H9 (cell line): ENCODE measurements around the gene MAP3K9. TPM values are rescaled to one million over a fixed set of nuclear protein-coding genes. Genes with fewer than 3 reads are reported as not detected.

ENCODE experiments used
- DNase-seq: peaks from one replicate; pipeline ENCODE4 v3.0.0-alpha.2; 2017
- H2AFZ ChIP-seq: one replicate; pipeline ENCODE4 v1.6.1; 2013; ENCODE audit warnings: mild to moderate bottlenecking, low read length, control low read depth, moderate library complexity
- H2AK5ac ChIP-seq: 2 replicates; pipeline ENCODE4 v1.6.1; 2013; ENCODE audit warnings: low read length, control low read depth, mixed read lengths; ENCODE audit not compliant: insufficient read length
- H2BK120ac ChIP-seq: one replicate; pipeline ENCODE4 v1.6.1; 2013; ENCODE audit warnings: low read depth, mild to moderate bottlenecking, low read length, control low read depth, inconsistent platforms; ENCODE audit not compliant: poor library complexity, severe bottlenecking
- H2BK12ac ChIP-seq: 2 replicates; pipeline ENCODE4 v1.6.1; 2013; ENCODE audit warnings: low read length, control low read depth, mixed read lengths, low read depth; ENCODE audit not compliant: insufficient read length
- H2BK15ac ChIP-seq: 2 replicates; pipeline ENCODE4 v1.6.1; 2013; ENCODE audit warnings: low read depth, low read length, control low read depth
- H2BK20ac ChIP-seq: one replicate; pipeline ENCODE4 v1.6.1; 2013; ENCODE audit warnings: low read depth, mild to moderate bottlenecking, low read length, control low read depth, inconsistent platforms; ENCODE audit not compliant: poor library complexity, severe bottlenecking
- H2BK5ac ChIP-seq: 2 replicates; pipeline ENCODE4 v1.6.1; 2013; ENCODE audit warnings: low read length, control low read depth, mixed read lengths; ENCODE audit not compliant: insufficient read length
- H3K14ac ChIP-seq: 2 replicates; pipeline ENCODE4 v1.6.1; 2013; ENCODE audit warnings: low read length, control low read depth; ENCODE audit not compliant: insufficient read depth
- H3K18ac ChIP-seq: 2 replicates; pipeline ENCODE4 v1.6.1; 2013; ENCODE audit warnings: low read depth, mild to moderate bottlenecking, mixed read lengths, low read length, control low read depth; ENCODE audit not compliant: insufficient read length
- H3K23ac ChIP-seq: 2 replicates; pipeline ENCODE4 v1.6.1; 2013; ENCODE audit warnings: low read length, control low read depth, mixed read lengths, low read depth; ENCODE audit not compliant: insufficient read length
- H3K23me2 ChIP-seq: 2 replicates; pipeline ENCODE4 v1.6.1; 2013; ENCODE audit warnings: low read depth, mild to moderate bottlenecking, mixed read lengths, low read length, control low read depth; ENCODE audit not compliant: insufficient read length, poor library complexity, severe bottlenecking
- H3K27ac ChIP-seq: 2 replicates; pipeline ENCODE4 v1.5.1; 2013; ENCODE audit warnings: low read length, control low read depth, mixed read lengths, low read depth; ENCODE audit not compliant: insufficient read length
- H3K27me3 ChIP-seq: 2 replicates; pipeline ENCODE4 v1.6.1; 2013; ENCODE audit warnings: low read length, control low read depth, inconsistent platforms; ENCODE audit not compliant: insufficient read depth
- H3K4ac ChIP-seq: 2 replicates; pipeline ENCODE4 v1.6.1; 2013; ENCODE audit warnings: low read depth, mild to moderate bottlenecking, control low read depth, inconsistent platforms, low read length, moderate library complexity
- H3K4me1 ChIP-seq: 2 replicates; pipeline ENCODE4 v1.6.1; 2013; ENCODE audit warnings: low read length, control low read depth, inconsistent platforms; ENCODE audit not compliant: insufficient read depth
- H3K4me2 ChIP-seq: 2 replicates; pipeline ENCODE4 v1.6.1; 2013; ENCODE audit warnings: low read length, control low read depth, mixed read lengths; ENCODE audit not compliant: insufficient read length, insufficient read depth
- H3K56ac ChIP-seq: 2 replicates; pipeline ENCODE4 v1.6.1; 2013; ENCODE audit warnings: low read depth, mild to moderate bottlenecking, mixed read lengths, low read length, control low read depth; ENCODE audit not compliant: insufficient read length
- H3K79me1 ChIP-seq: 2 replicates; pipeline ENCODE4 v1.6.1; 2013; ENCODE audit warnings: low read depth, mild to moderate bottlenecking, moderate library complexity, low read length, control low read depth, inconsistent platforms; ENCODE audit not compliant: insufficient read depth, poor library complexity, severe bottlenecking
- H3K79me2 ChIP-seq: 2 replicates; pipeline ENCODE4 v1.6.1; 2013; ENCODE audit warnings: low read length, control low read depth, inconsistent platforms; ENCODE audit not compliant: insufficient read depth
- H3K9ac ChIP-seq: 2 replicates; pipeline ENCODE4 v1.6.1; 2013; ENCODE audit warnings: low read length, control low read depth, mixed read lengths; ENCODE audit not compliant: insufficient read length; ENCODE audit errors: extremely low read depth
- H3K9me3 ChIP-seq: one replicate; pipeline ENCODE4 v1.6.1; 2013; ENCODE audit warnings: low read depth, low read length, inconsistent platforms; ENCODE audit not compliant: control insufficient read depth
- H3T11ph ChIP-seq: one replicate; pipeline ENCODE4 v1.6.1; 2013; ENCODE audit warnings: mild to moderate bottlenecking, low read length, control low read depth, inconsistent platforms
- H4K20me1 ChIP-seq: one replicate; pipeline ENCODE4 v1.6.1; 2013; ENCODE audit not compliant: control insufficient read depth, insufficient read length, insufficient read depth
- H4K5ac ChIP-seq: 2 replicates; pipeline ENCODE4 v1.6.1; 2013; ENCODE audit warnings: low read depth, mild to moderate bottlenecking, mixed read lengths, low read length, control low read depth; ENCODE audit not compliant: insufficient read length
- H4K8ac ChIP-seq: replicated peaks from 2 replicates; pipeline ENCODE4 v1.6.1; 2013; ENCODE audit warnings: low read length, control low read depth, mixed read lengths, low read depth; ENCODE audit not compliant: insufficient read length
- H4K91ac ChIP-seq: 2 replicates; pipeline ENCODE4 v1.6.1; 2013; ENCODE audit warnings: low read depth, mild to moderate bottlenecking, moderate library complexity, mixed read lengths, low read length, control low read depth; ENCODE audit not compliant: insufficient read length
- H3K27ac Mint-ChIP-seq, 3 experiments: 2 replicates in 2 of 3; 3 replicates in 1 of 3; pipeline ENCODE4 v1.8.0; 2020 to 2021; ENCODE audit warnings: mixed read lengths in 3 of 3, mild to moderate bottlenecking in 1 of 3, moderate library complexity in 1 of 3
- H3K27me3 Mint-ChIP-seq: 2 replicates; pipeline ENCODE4 v1.8.0; 2021; ENCODE audit warnings: low read depth, mild to moderate bottlenecking, moderate library complexity, mixed read lengths
- H3K36me3 Mint-ChIP-seq, 3 experiments: 2 replicates in 2 of 3; 3 replicates in 1 of 3; pipeline ENCODE4 v1.8.0; 2020 to 2021; ENCODE audit warnings: low read depth in 3 of 3, mixed read lengths in 3 of 3; ENCODE audit not compliant: insufficient read depth in 1 of 3
- H3K4me1 Mint-ChIP-seq, 2 experiments: 2 replicates each; pipeline ENCODE4 v1.8.0; 2020; ENCODE audit warnings: mixed read lengths in 2 of 2
- H3K4me3 Mint-ChIP-seq, 2 experiments: 2 replicates in 1 of 2; 3 replicates in 1 of 2; pipeline ENCODE4 v1.8.0; 2020 to 2021; ENCODE audit warnings: mild to moderate bottlenecking in 2 of 2, mixed read lengths in 2 of 2, moderate library complexity in 1 of 2
- H3K9me3 Mint-ChIP-seq, 2 experiments: 2 replicates in 1 of 2; 3 replicates in 1 of 2; pipeline ENCODE4 v1.8.0; 2020; ENCODE audit warnings: mild to moderate bottlenecking in 2 of 2, mixed read lengths in 2 of 2, moderate library complexity in 1 of 2
- CTCF ChIP-seq: fragments of 200-600 bp; sonication (generic); conservative IDR thresholded peaks from 3 replicates; pipeline ENCODE4 v1.8.0; 2021; ENCODE audit warnings: antibody characterized with exemption, mild to moderate bottlenecking
- WGBS: extraction: QIAGEN DNeasy Blood & Tissue Kit; methylation state at CpG from one replicate; pipeline ENCODE4 v1.1.7; 2013; ENCODE audit warnings: missing lambda C conversion rate, low lambda C conversion rate, mixed read lengths; ENCODE audit not compliant: insufficient read length; ENCODE audit errors: extremely low coverage; 5-methylcytosine and 5-hydroxymethylcytosine counted together
- total RNA-seq: library from RNA; stranded (reverse); gene quantifications from 2 replicates; pipeline ENCODE4 v1.2.1, GENCODE V29; 2021

Gene MAP3K9
- total RNA-seq, 1 experiment from 2014 or later, result 20.0 TPM

- no peak overlapping the region for H2BK12ac ChIP-seq
- no CpG with 5 or more reads among the region's 6 CpGs for WGBS
- DNase-seq, result no peak
- peaks cover 3% of the 10 kb centered on the region for H3K79me1 ChIP-seq
- Mint-ChIP-seq H3K36me3 (peaks cover 8 to 39% (median 31%) of the 10 kb centered on the region in 3 experiments; a peak in 6 of 7 replicates), H3K27me3 (no peaks in the 10 kb centered on the region), H3K4me1 (no peaks in the 10 kb centered on the region), H3K9me3 (no peaks in the 10 kb centered on the region), H3K27ac (no peak overlapping the region), H3K4me3 (no peak overlapping the region)
- no peaks in the 10 kb centered on the region for H3K27me3 ChIP-seq
- no peaks in the 10 kb centered on the region for H3K23me2 ChIP-seq
- H3K18ac ChIP-seq, result no peak overlapping the region
- no peak for TF ChIP-seq CTCF
- no peak overlapping the region for H4K8ac ChIP-seq
- no peak overlapping the region for H3K4ac ChIP-seq
- H3K4me1 ChIP-seq, result no peaks in the 10 kb centered on the region
- H4K20me1 ChIP-seq, result no peaks in the 10 kb centered on the region
- no peak overlapping the region for H2AFZ ChIP-seq
- no peak overlapping the region for H3K4me2 ChIP-seq
- no peak overlapping the region for H2AK5ac ChIP-seq
- no peak overlapping the region for H3K56ac ChIP-seq
- H3K27ac ChIP-seq, result no peak overlapping the region
- no peak overlapping the region for H2BK120ac ChIP-seq
- H4K91ac ChIP-seq, result no peak overlapping the region
- H3K23ac ChIP-seq, result no peak overlapping the region
- H3K14ac ChIP-seq, result no peak overlapping the region
- H2BK20ac ChIP-seq, result no peak overlapping the region
- H2BK5ac ChIP-seq, result no peak overlapping the region
- no peak overlapping the region for H2BK15ac ChIP-seq
- H3T11ph ChIP-seq, result no peak overlapping the region
- no peaks in the 10 kb centered on the region; the same call in 1 of the 2 replicates for H3K79me2 ChIP-seq
- no peak overlapping the region for H4K5ac ChIP-seq
- no peaks in the 10 kb centered on the region for H3K9me3 ChIP-seq
- H3K9ac ChIP-seq, result no peak overlapping the region
Observed at GRCh38 chr14:70788898-70789297, 20.4 kb downstream of the MAP3K9 start.
